Loucy (cell line): ENCODE results near the gene DRC1.

Experiments
- H2AFZ ChIP-seq: fragments of 200-600 bp; sonication (generic); 2 replicates; pipeline ENCODE4 v1.6.0; 2016; ENCODE audit warnings: antibody characterized with exemption, mild to moderate bottlenecking, low read length, moderate library complexity
- H3F3A ChIP-seq: fragments of 200-600 bp; 2 replicates; pipeline ENCODE4 v1.6.0; 2016; ENCODE audit warnings: antibody characterized with exemption, low read depth, mild to moderate bottlenecking
- H3K27me3 ChIP-seq: fragments of 200-600 bp; sonication (generic); 2 replicates; pipeline ENCODE4 v1.6.1; 2014; ENCODE audit warnings: low read length, mild to moderate bottlenecking; ENCODE audit not compliant: insufficient read depth, poor library complexity, severe bottlenecking
- H3K36me3 ChIP-seq: fragments of 200-600 bp; sonication (generic); 2 replicates; pipeline ENCODE4 v1.6.1; 2016; ENCODE audit warnings: low read length; ENCODE audit not compliant: insufficient read depth
- H3K4me1 ChIP-seq: fragments of 200-600 bp; sonication (generic); 2 replicates; pipeline ENCODE4 v1.5.1; 2014; ENCODE audit warnings: low read length, mild to moderate bottlenecking; ENCODE audit not compliant: insufficient read depth, poor library complexity, severe bottlenecking
- H3K4me2 ChIP-seq: fragments of 200-600 bp; sonication (generic); 2 replicates; pipeline ENCODE4 v1.6.0; 2014; ENCODE audit warnings: antibody characterized with exemption, low read length, low read depth, mild to moderate bottlenecking; ENCODE audit not compliant: poor library complexity, severe bottlenecking
- H3K4me3 ChIP-seq: fragments of 200-600 bp; sonication (generic); 2 replicates; pipeline ENCODE4 v1.5.1; 2014; ENCODE audit warnings: low read length, mild to moderate bottlenecking, mixed read lengths; ENCODE audit not compliant: poor library complexity, severe bottlenecking
- H3K79me2 ChIP-seq: fragments of 200-600 bp; sonication (generic); 2 replicates; pipeline ENCODE4 v1.6.1; 2014; ENCODE audit warnings: low read length; ENCODE audit not compliant: insufficient read depth
- H3K9ac ChIP-seq: fragments of 200-600 bp; sonication (generic); 2 replicates; pipeline ENCODE4 v1.6.0; 2014; ENCODE audit warnings: mild to moderate bottlenecking, low read depth, low read length, moderate library complexity; ENCODE audit not compliant: poor library complexity, severe bottlenecking
- H3K9me2 ChIP-seq: fragments of 200-600 bp; sonication (generic); replicated peaks from 2 replicates; pipeline ENCODE4 v1.6.1; 2016; ENCODE audit warnings: low read depth, low read length, mixed read lengths
- H3K9me3 ChIP-seq: fragments of 200-600 bp; sonication (generic); 2 replicates; pipeline ENCODE4 v1.6.1; 2014; ENCODE audit warnings: mild to moderate bottlenecking, antibody characterized with exemption, low read length, low read depth; ENCODE audit not compliant: insufficient read depth
- H4K20me1 ChIP-seq: fragments of 200-600 bp; sonication (generic); 2 replicates; pipeline ENCODE4 v1.6.0; 2014; ENCODE audit warnings: antibody characterized with exemption, low read length, mild to moderate bottlenecking; ENCODE audit not compliant: insufficient read depth, poor library complexity, severe bottlenecking
- CTCF ChIP-seq: fragments of 200-600 bp; sonication (generic); conservative IDR thresholded peaks from 2 replicates; pipeline ENCODE4 v1.5.1; 2014; ENCODE audit warnings: mild to moderate bottlenecking, antibody characterized with exemption, low read length
- EZH2phosphoT487 ChIP-seq: fragments of 200-600 bp; IDR thresholded peaks from 2 replicates; pipeline ENCODE4 v1.6.1; 2018; ENCODE audit warnings: antibody characterized with exemption, mild to moderate bottlenecking, moderate library complexity, borderline replicate concordance

Gene DRC1

GRCh38 chr2:26384597-26384996, 17.1 kb upstream of the DRC1 start:
- Histone ChIP-seq H3F3A (no peaks in the 10 kb centered on the region), H3K4me1 (no peaks in the 10 kb centered on the region), H3K4me3 (no peak overlapping the region), H3K9me2 (no peaks in the 10 kb centered on the region), H2AFZ (no peak overlapping the region), H3K36me3 (peaks cover 63% of the 10 kb centered on the region), H3K4me2 (no peak overlapping the region), H4K20me1 (no peaks in the 10 kb centered on the region), H3K27me3 (no peaks in the 10 kb centered on the region), H3K79me2 (no peaks in the 10 kb centered on the region), H3K9ac (no peak overlapping the region), H3K9me3 (no peaks in the 10 kb centered on the region)
- TF ChIP-seq EZH2phosphoT487 (no peak), CTCF (no peak)

GRCh38 chr2:26387189-26387588, 14.5 kb upstream of the DRC1 start:
- H3K4me1 ChIP-seq: no peaks in the 10 kb centered on the region
- H3K9me3 ChIP-seq: no peaks in the 10 kb centered on the region
- peaks cover 69% of the 10 kb centered on the region for H3K36me3 ChIP-seq
- H3K27me3 ChIP-seq: no peaks in the 10 kb centered on the region
- H3K9me2 ChIP-seq: no peaks in the 10 kb centered on the region
- H3K79me2 ChIP-seq: no peaks in the 10 kb centered on the region
- no peak for TF ChIP-seq EZH2phosphoT487
- no peak for TF ChIP-seq CTCF
- H3K4me2 ChIP-seq: no peak overlapping the region
- no peak overlapping the region for H2AFZ ChIP-seq
- no peak overlapping the region for H3K9ac ChIP-seq
- no peak overlapping the region for H3K4me3 ChIP-seq
- H4K20me1 ChIP-seq: no peaks in the 10 kb centered on the region
- H3F3A ChIP-seq: no peaks in the 10 kb centered on the region

- Histone ChIP-seq H3K9me3 (no peaks in the 10 kb centered on the region), H3K4me2 (no peak overlapping the region), H3K4me3 (no peak overlapping the region), H3K27me3 (no peaks in the 10 kb centered on the region), H3K9me2 (no peaks in the 10 kb centered on the region), H4K20me1 (no peaks in the 10 kb centered on the region), H3K9ac (no peak overlapping the region), H3K79me2 (no peaks in the 10 kb centered on the region), H2AFZ (no peak overlapping the region), H3F3A (no peaks in the 10 kb centered on the region), H3K4me1 (peaks cover 1% of the 10 kb centered on the region), H3K36me3 (peaks cover 22% of the 10 kb centered on the region; the same call in 1 of the 2 replicates)
- TF ChIP-seq EZH2phosphoT487: no peak
- TF ChIP-seq CTCF: no peak
Observed at GRCh38 chr2:26394694-26395093, 7.0 kb upstream of the DRC1 start.
